ENCODE measurements around the gene ADK. TPM values are rescaled to one million over a fixed set of nuclear protein-coding genes. Genes with fewer than 3 reads are reported as not detected.

Gene ADK
- total and polyA plus RNA-seq, 7 donors = 17.8 to 32.3 (median 23.6) TPM

- no peaks in the 10 kb centered on the region for H3K4me1 ChIP-seq
- WGBS, 3 donors = 83 to 84% (median 84%) methylated on average over 12 of the region's 12 CpGs
- H3K36me3 ChIP-seq (ENCODE audit: insufficient read depth in 1 of 2, low read depth in 1 of 2) = peaks cover 44 to 100% of the 10 kb centered on the region in 2 donors
- DNase-seq (no peak), ATAC-seq (peak in 2 of 4 donors; percentile 3 to 15)
- intact Hi-C loops (cut with DNase I) = no loop called here
- no peak overlapping the region for H3K4me3 ChIP-seq
- no peaks in the 10 kb centered on the region for H3K27me3 ChIP-seq (ENCODE audit: insufficient read depth in 3 of 3, low read length in 2 of 3)
- TF ChIP-seq CTCF (IDR thresholded peaks at IDR 0.05) = no peak
- no peaks in the 10 kb centered on the region for H3K9me3 ChIP-seq
- H3K27ac ChIP-seq = no peak overlapping the region
Observed at GRCh38 chr10:74114041-74114448, 37.0 kb upstream of the ADK start.

GRCh38 chr10:74117738-74118137 lies 33.3 kb upstream of the ADK start:
- H3K36me3 ChIP-seq (ENCODE audit: insufficient read depth in 1 of 2, low read depth in 1 of 2) = peaks cover 37 to 99% of the 10 kb centered on the region in 2 donors
- ATAC-seq = no peak

GRCh38 chr10:74118804-74119203 lies 32.2 kb upstream of the ADK start:
- 76 to 82% (median 78%) methylated on average over 3 of the region's 3 CpGs for WGBS, 3 donors
- no peak for DNase-seq
- ATAC-seq = peak in 3 of 4 donors; percentile 36 to 61 (median 36)
- no peaks in the 10 kb centered on the region for H3K9me3 ChIP-seq
- peak overlapping the region; percentile 23 for H3K27ac ChIP-seq
- intact Hi-C loops (cut with DNase I) = loop anchor here in 1 of 2 donors (5.0 kb wide), 1 partner anchor 577 kb away; no protein-coding TSS in a partner anchor
- TF ChIP-seq CTCF (IDR thresholded peaks at IDR 0.05) = no peak
- no peak overlapping the region for H3K4me3 ChIP-seq
- H3K27me3 ChIP-seq (ENCODE audit: insufficient read depth in 3 of 3, low read length in 2 of 3) = no peaks in the 10 kb centered on the region
- peaks cover 31 to 99% of the 10 kb centered on the region in 2 donors for H3K36me3 ChIP-seq (ENCODE audit: insufficient read depth in 1 of 2, low read depth in 1 of 2)
- no peaks in the 10 kb centered on the region for H3K4me1 ChIP-seq

More at GRCh38 chr10:74117738-74118137, 33.3 kb upstream of the ADK start:
- intact Hi-C loops (cut with DNase I) = loop anchor here in 1 of 2 donors (5.0 kb wide), 1 partner anchor 575 kb away; no protein-coding TSS in a partner anchor
- Histone ChIP-seq H3K4me1 (no peaks in the 10 kb centered on the region), H3K4me3 (no peak overlapping the region), H3K27ac (no peak overlapping the region), H3K9me3 (no peaks in the 10 kb centered on the region), H3K27me3 (ENCODE audit: insufficient read depth in 3 of 3, low read length in 2 of 3) (no peaks in the 10 kb centered on the region)
- DNase-seq = no peak
- TF ChIP-seq CTCF (IDR thresholded peaks at IDR 0.05) = no peak
- 89 to 93% (median 91%) methylated on average over 4 of the region's 4 CpGs for WGBS, 3 donors

GRCh38 chr10:74120911-74121310 lies 30.1 kb upstream of the ADK start:
- intact Hi-C loops (cut with DNase I) = no loop called here
- no peak for ATAC-seq
- 54 to 72% (median 63%) methylated on average over 1 of the region's 1 CpG for WGBS, 3 donors
- DNase-seq = no peak
- Histone ChIP-seq H3K4me1 (no peaks in the 10 kb centered on the region), H3K27ac (no peak overlapping the region), H3K36me3 (ENCODE audit: insufficient read depth in 1 of 2, low read depth in 1 of 2) (peaks cover 20 to 99% of the 10 kb centered on the region in 2 donors), H3K27me3 (ENCODE audit: insufficient read depth in 3 of 3, low read length in 2 of 3) (no peaks in the 10 kb centered on the region), H3K4me3 (no peak overlapping the region), H3K9me3 (no peaks in the 10 kb centered on the region)
- TF ChIP-seq CTCF (IDR thresholded peaks at IDR 0.05) = no peak

- intact Hi-C loops (cut with DNase I) = no loop called here
- no peaks in the 10 kb centered on the region for H3K27me3 ChIP-seq (ENCODE audit: insufficient read depth in 3 of 3, low read length in 2 of 3)
- no peak overlapping the region for H3K27ac ChIP-seq
- H3K4me1 ChIP-seq = no peaks in the 10 kb centered on the region
- no peak for ATAC-seq
- no peak overlapping the region for H3K4me3 ChIP-seq
- DNase-seq = no peak
- no peaks in the 10 kb centered on the region for H3K9me3 ChIP-seq
- no peak for TF ChIP-seq CTCF (IDR thresholded peaks at IDR 0.05)
- WGBS, 3 donors = 81 to 96% (median 82%) methylated on average over 1 of the region's 1 CpG
- H3K36me3 ChIP-seq (ENCODE audit: insufficient read depth in 1 of 2, low read depth in 1 of 2) = peaks cover 20 to 99% of the 10 kb centered on the region in 2 donors
Observed at GRCh38 chr10:74121368-74121767, 29.7 kb upstream of the ADK start.
